Measurements from ENCODE around the gene CACNB2.
"Not testable (repeated sequence)": the region's sequence is repeated elsewhere in the genome, so short reads cannot be mapped to it uniquely, and the experiment has no call there.

CACNB2 gene

GRCh38 chr10:18437486-18437885, 297.3 kb downstream of the CACNB2 start:
- H3K4me1 ChIP-seq (ENCODE audit: insufficient read depth, low read length): no peaks in the 10 kb centered on the region
- H3K9me3 ChIP-seq (ENCODE audit: insufficient read depth, low read depth, low read length): no peaks in the 10 kb centered on the region
- H3K27ac ChIP-seq (ENCODE audit: low read depth, low read length): no peak overlapping the region
- H3K27me3 ChIP-seq (ENCODE audit: insufficient read depth, low read length): no peaks in the 10 kb centered on the region
- no peak overlapping the region for H3K4me3 ChIP-seq (ENCODE audit: low read length)
- H3K36me3 ChIP-seq (ENCODE audit: insufficient read depth, low read length): no peaks in the 10 kb centered on the region
- H3K9ac ChIP-seq (ENCODE audit: low read depth, low read length): no peak overlapping the region
- 92% methylated on average over 5 of the region's 5 CpGs for WGBS

DNA sequence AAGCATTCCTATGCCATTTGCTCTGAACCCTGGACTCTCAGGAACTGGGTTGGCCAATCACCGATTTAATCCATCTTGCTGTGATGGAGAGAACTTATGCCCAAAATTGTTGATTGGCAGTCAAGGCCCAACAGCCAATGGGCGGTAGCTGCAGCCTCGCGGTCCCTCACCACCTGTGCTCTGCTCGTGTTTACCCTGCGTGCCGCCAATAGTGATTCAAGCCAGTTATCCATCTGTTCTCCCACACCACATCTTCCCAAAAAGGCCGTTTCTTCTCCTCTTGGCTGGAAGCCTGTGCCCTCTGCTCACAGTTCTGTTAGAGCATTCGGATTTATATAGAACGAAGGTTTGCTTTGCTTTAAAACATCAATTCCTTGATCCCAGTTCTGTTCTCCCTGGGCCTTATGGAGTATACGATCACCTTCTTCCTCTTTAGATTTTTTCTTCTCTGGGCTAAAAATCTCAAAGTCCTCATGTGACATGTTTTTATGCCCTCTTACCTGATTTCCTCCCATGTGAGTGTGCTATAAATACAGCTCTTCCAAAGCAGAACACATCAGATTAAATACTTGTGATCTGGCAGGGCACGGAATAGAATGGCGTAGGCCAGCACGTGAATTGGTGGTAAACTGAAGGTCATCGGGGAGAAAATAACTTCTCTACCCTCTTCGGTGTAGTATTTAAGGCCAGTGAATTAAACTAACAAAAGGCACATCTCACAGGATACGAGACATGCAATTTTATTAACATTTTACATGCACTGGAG, 298.3 kb downstream of the CACNB2 start:
- Histone ChIP-seq H3K9ac (ENCODE audit: low read depth, low read length) (no peak overlapping the region), H3K9me3 (ENCODE audit: insufficient read depth, low read depth, low read length) (no peaks in the 10 kb centered on the region), H3K27ac (ENCODE audit: low read depth, low read length) (no peak overlapping the region), H3K4me1 (ENCODE audit: insufficient read depth, low read length) (no peaks in the 10 kb centered on the region), H3K27me3 (ENCODE audit: insufficient read depth, low read length) (no peaks in the 10 kb centered on the region), H3K4me3 (ENCODE audit: low read length) (no peak overlapping the region), H3K36me3 (ENCODE audit: insufficient read depth, low read length) (no peaks in the 10 kb centered on the region)
- WGBS: 96% methylated on average over 15 of the region's 17 CpGs

DNA sequence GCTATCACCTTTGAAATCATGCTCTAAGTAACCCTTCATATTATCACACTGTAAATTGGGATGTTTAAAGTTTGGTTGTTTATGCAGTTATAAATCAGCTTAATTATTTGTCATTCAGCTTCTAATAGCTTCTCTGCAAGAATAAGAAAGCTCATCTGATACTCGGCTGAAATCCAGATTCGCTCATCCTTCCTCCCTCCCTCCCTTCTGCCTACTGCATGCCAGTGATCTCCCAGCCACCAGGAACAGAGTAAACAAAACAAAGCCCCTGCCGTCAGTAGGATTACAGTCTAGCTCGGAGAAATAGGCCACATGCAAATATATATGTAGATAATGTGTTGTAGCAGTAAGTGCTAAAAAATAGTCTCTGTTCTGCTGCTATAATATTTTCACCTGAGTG, 299.4 kb downstream of the CACNB2 start:
- Histone ChIP-seq H3K36me3 (ENCODE audit: insufficient read depth, low read length) (no peaks in the 10 kb centered on the region), H3K4me1 (ENCODE audit: insufficient read depth, low read length) (no peaks in the 10 kb centered on the region)

DNA sequence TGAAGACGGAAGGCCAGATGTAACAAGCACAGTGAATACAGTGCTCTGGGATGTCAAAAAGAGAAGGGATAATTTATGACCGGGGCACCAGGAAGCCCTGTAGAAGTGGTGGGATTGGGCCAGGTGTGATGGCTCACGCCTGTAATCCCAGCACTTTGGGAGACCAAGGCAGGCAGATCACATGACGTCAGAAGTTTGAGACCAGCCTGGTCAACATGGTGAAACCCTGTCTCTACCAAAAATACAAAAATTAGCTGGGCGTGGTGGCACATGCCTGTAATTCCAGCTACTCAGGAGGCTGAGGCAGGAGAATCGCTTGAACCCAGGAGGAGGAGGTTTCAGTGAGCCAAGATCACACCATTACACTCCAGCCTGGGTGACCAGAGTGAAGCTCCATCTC, 305.4 kb downstream of the CACNB2 start:
- not testable (repeated sequence) for H3K9me3 ChIP-seq (ENCODE audit: insufficient read depth, low read depth, low read length); H3K4me1 ChIP-seq (ENCODE audit: insufficient read depth, low read length); H3K36me3 ChIP-seq (ENCODE audit: insufficient read depth, low read length); H3K27ac ChIP-seq (ENCODE audit: low read depth, low read length); H3K9ac ChIP-seq (ENCODE audit: low read depth, low read length); H3K4me3 ChIP-seq (ENCODE audit: low read length); H3K27me3 ChIP-seq (ENCODE audit: insufficient read depth, low read length)
- WGBS: 88% methylated on average over 6 of the region's 6 CpGs

More for the DNA sequence above, 299.4 kb downstream of the CACNB2 start:
- Histone ChIP-seq H3K9me3 (ENCODE audit: insufficient read depth, low read depth, low read length) (no peaks in the 10 kb centered on the region), H3K27me3 (ENCODE audit: insufficient read depth, low read length) (no peaks in the 10 kb centered on the region), H3K27ac (ENCODE audit: low read depth, low read length) (no peak overlapping the region), H3K4me3 (ENCODE audit: low read length) (no peak overlapping the region), H3K9ac (ENCODE audit: low read depth, low read length) (no peak overlapping the region)
- 90% methylated on average over 4 of the region's 4 CpGs for WGBS

- Histone ChIP-seq H3K36me3 (ENCODE audit: insufficient read depth, low read length) (no peaks in the 10 kb centered on the region), H3K27ac (ENCODE audit: low read depth, low read length) (no peak overlapping the region), H3K4me1 (ENCODE audit: insufficient read depth, low read length) (no peaks in the 10 kb centered on the region), H3K9me3 (ENCODE audit: insufficient read depth, low read depth, low read length) (no peaks in the 10 kb centered on the region), H3K4me3 (ENCODE audit: low read length) (no peak overlapping the region), H3K9ac (ENCODE audit: low read depth, low read length) (no peak overlapping the region), H3K27me3 (ENCODE audit: insufficient read depth, low read length) (no peaks in the 10 kb centered on the region)
These were observed 306.0 kb downstream of the CACNB2 start for GRCh38 chr10:18446205-18446604.

DNA sequence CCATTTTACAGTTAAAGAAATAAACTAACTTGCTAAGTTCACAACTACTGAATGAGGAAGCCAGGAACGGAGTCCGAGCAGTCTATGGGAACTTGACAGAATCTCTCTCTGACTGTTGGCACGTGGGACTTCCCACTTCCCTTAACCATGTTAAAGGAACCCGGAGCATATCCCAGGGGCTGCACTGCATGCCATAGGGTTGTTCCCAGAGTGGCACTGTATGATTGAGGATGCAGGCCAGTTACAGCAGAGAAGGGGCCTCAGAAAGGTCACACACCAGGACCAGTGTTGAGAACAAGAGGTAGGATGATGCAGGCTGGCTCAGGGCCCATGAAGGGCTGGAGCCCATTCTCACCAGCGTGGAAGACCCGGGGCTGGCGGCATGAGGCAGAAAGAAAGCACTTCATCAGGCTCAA, 309.4 kb downstream of the CACNB2 start:
- no peak overlapping the region for H3K27ac ChIP-seq (ENCODE audit: low read depth, low read length)
- no peaks in the 10 kb centered on the region for H3K36me3 ChIP-seq (ENCODE audit: insufficient read depth, low read length)
- H3K9me3 ChIP-seq (ENCODE audit: insufficient read depth, low read depth, low read length): no peaks in the 10 kb centered on the region
- no peaks in the 10 kb centered on the region for H3K27me3 ChIP-seq (ENCODE audit: insufficient read depth, low read length)
- no peaks in the 10 kb centered on the region for H3K4me1 ChIP-seq (ENCODE audit: insufficient read depth, low read length)
- no peak overlapping the region for H3K9ac ChIP-seq (ENCODE audit: low read depth, low read length)
- 93% methylated on average over 7 of the region's 7 CpGs for WGBS
- H3K4me3 ChIP-seq (ENCODE audit: low read length): no peak overlapping the region

DNA sequence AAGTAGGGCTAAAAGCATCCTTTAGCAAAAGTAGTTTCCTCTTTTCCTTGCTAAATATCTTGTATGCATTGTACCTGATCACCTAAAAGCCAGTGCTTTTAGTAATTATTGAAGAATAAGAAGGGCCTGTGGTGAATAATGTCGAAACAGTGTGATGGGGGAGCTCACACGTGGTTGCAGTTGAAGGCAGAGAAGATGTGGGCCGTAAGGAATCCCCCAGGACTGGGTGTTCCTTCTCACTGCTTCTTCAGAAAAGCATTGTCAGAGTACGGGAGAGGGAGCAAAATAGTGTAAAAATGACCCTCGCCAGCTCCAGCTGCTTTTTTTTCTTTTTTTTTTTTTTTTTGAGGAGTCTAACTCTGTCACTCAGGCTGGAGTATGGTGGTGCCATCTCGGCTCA, 310.1 kb downstream of the CACNB2 start:
- no peak overlapping the region for H3K9ac ChIP-seq (ENCODE audit: low read depth, low read length)
- no peaks in the 10 kb centered on the region for H3K4me1 ChIP-seq (ENCODE audit: insufficient read depth, low read length)
- no peaks in the 10 kb centered on the region for H3K9me3 ChIP-seq (ENCODE audit: insufficient read depth, low read depth, low read length)
- H3K27me3 ChIP-seq (ENCODE audit: insufficient read depth, low read length): no peaks in the 10 kb centered on the region
- H3K4me3 ChIP-seq (ENCODE audit: low read length): no peak overlapping the region
- no peak overlapping the region for H3K27ac ChIP-seq (ENCODE audit: low read depth, low read length)
- H3K36me3 ChIP-seq (ENCODE audit: insufficient read depth, low read length): no peaks in the 10 kb centered on the region
- 91% methylated on average over 6 of the region's 6 CpGs for WGBS

GRCh38 chr10:18455086-18455884, 315.1 kb downstream of the CACNB2 start:
- no peak overlapping the region for H3K9ac ChIP-seq (ENCODE audit: low read depth, low read length)
- 93% methylated on average over 1 of the region's 1 CpG for WGBS
- no peaks in the 10 kb centered on the region for H3K9me3 ChIP-seq (ENCODE audit: insufficient read depth, low read depth, low read length)
- H3K36me3 ChIP-seq (ENCODE audit: insufficient read depth, low read length): no peaks in the 10 kb centered on the region
- H3K4me1 ChIP-seq (ENCODE audit: insufficient read depth, low read length): no peaks in the 10 kb centered on the region
- H3K27ac ChIP-seq (ENCODE audit: low read depth, low read length): no peak overlapping the region
- H3K27me3 ChIP-seq (ENCODE audit: insufficient read depth, low read length): no peaks in the 10 kb centered on the region
- H3K4me3 ChIP-seq (ENCODE audit: low read length): no peak overlapping the region

GRCh38 chr10:18456984-18457383, 316.8 kb downstream of the CACNB2 start:
- H3K4me1 ChIP-seq (ENCODE audit: insufficient read depth, low read length): no peaks in the 10 kb centered on the region
- no peak overlapping the region for H3K27ac ChIP-seq (ENCODE audit: low read depth, low read length)
- WGBS: 96% methylated on average over 3 of the region's 3 CpGs
- no peaks in the 10 kb centered on the region for H3K27me3 ChIP-seq (ENCODE audit: insufficient read depth, low read length)
- H3K36me3 ChIP-seq (ENCODE audit: insufficient read depth, low read length): no peaks in the 10 kb centered on the region
- no peaks in the 10 kb centered on the region for H3K9me3 ChIP-seq (ENCODE audit: insufficient read depth, low read depth, low read length)
- H3K4me3 ChIP-seq (ENCODE audit: low read length): no peak overlapping the region
- H3K9ac ChIP-seq (ENCODE audit: low read depth, low read length): no peak overlapping the region

DNA sequence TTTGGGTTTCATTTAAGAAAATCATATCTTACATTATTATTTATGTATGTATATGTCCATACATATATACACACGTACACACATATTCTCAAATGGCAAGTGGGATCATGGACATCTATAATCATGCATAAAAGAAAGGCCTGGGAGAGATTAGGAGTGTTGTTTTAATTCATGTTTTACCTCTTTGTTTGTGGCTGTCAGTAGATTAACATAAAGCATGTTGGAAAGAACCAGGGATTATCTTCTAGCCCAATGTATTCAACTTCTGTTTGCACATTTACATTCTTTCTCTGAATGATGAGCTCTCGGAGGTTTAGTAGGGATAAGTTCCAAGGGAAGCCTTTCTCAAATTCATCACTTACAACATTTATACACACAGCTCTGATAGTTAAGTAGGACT, 319.8 kb downstream of the CACNB2 start:
- WGBS: no CpG with 5 or more reads among the region's 2 CpGs
- H3K27me3 ChIP-seq (ENCODE audit: insufficient read depth, low read length): no peaks in the 10 kb centered on the region

GRCh38 chr10:18463673-18464211, 323.5 kb downstream of the CACNB2 start:
- H3K27ac ChIP-seq (ENCODE audit: low read depth, low read length): no peak overlapping the region
- H3K9me3 ChIP-seq (ENCODE audit: insufficient read depth, low read depth, low read length): no peaks in the 10 kb centered on the region
- H3K36me3 ChIP-seq (ENCODE audit: insufficient read depth, low read length): no peaks in the 10 kb centered on the region
- H3K27me3 ChIP-seq (ENCODE audit: insufficient read depth, low read length): no peaks in the 10 kb centered on the region
- H3K4me1 ChIP-seq (ENCODE audit: insufficient read depth, low read length): no peaks in the 10 kb centered on the region
- H3K4me3 ChIP-seq (ENCODE audit: low read length): no peak overlapping the region
- 94% methylated on average over 5 of the region's 5 CpGs for WGBS
- H3K9ac ChIP-seq (ENCODE audit: low read depth, low read length): no peak overlapping the region

More for the DNA sequence above, 319.8 kb downstream of the CACNB2 start:
- no peak overlapping the region for H3K27ac ChIP-seq (ENCODE audit: low read depth, low read length)
- no peak overlapping the region for H3K9ac ChIP-seq (ENCODE audit: low read depth, low read length)
- no peaks in the 10 kb centered on the region for H3K36me3 ChIP-seq (ENCODE audit: insufficient read depth, low read length)
- no peaks in the 10 kb centered on the region for H3K4me1 ChIP-seq (ENCODE audit: insufficient read depth, low read length)
- H3K4me3 ChIP-seq (ENCODE audit: low read length): no peak overlapping the region
- H3K9me3 ChIP-seq (ENCODE audit: insufficient read depth, low read depth, low read length): no peaks in the 10 kb centered on the region
